ENCODE data around the gene PCSK6.

GRCh38 chr15:101269479-101270223 lies 219.9 kb downstream of the PCSK6 start:
- TF ChIP-seq, protein P1, sequence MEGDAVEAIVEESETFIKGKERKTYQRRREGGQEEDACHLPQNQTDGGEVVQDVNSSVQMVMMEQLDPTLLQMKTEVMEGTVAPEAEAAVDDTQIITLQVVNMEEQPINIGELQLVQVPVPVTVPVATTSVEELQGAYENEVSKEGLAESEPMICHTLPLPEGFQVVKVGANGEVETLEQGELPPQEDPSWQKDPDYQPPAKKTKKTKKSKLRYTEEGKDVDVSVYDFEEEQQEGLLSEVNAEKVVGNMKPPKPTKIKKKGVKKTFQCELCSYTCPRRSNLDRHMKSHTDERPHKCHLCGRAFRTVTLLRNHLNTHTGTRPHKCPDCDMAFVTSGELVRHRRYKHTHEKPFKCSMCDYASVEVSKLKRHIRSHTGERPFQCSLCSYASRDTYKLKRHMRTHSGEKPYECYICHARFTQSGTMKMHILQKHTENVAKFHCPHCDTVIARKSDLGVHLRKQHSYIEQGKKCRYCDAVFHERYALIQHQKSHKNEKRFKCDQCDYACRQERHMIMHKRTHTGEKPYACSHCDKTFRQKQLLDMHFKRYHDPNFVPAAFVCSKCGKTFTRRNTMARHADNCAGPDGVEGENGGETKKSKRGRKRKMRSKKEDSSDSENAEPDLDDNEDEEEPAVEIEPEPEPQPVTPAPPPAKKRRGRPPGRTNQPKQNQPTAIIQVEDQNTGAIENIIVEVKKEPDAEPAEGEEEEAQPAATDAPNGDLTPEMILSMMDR (IDR thresholded peaks at IDR 0.05): peak in 2 of 6 experiments; percentile 31 to 32
- no peak for TF ChIP-seq POLR2A (IDR thresholded peaks at IDR 0.05)

Measured in Peyer's patch (tissue), 4 donors.